Mesenchymal stem cell (in vitro differentiated cells and primary cell): ENCODE measurements around the gene GRIK4.

Experiments used
- DNase-seq: peaks from one replicate; pipeline ENCODE4 v3.0.0-alpha.2; 2013
- H2AFZ ChIP-seq: one replicate; pipeline ENCODE4 v1.6.1; 2013; ENCODE audit warnings: low read depth, mild to moderate bottlenecking, control low read depth, inconsistent platforms, low read length, moderate library complexity
- H2AK5ac ChIP-seq: 2 replicates; pipeline ENCODE4 v1.6.1; 2013; ENCODE audit warnings: low read length, moderate library complexity, mild to moderate bottlenecking, inconsistent platforms; ENCODE audit not compliant: severe bottlenecking
- H2BK120ac ChIP-seq: one replicate; pipeline ENCODE4 v1.6.1; 2013; ENCODE audit warnings: low read depth, mild to moderate bottlenecking, inconsistent platforms, low read length, moderate library complexity
- H2BK12ac ChIP-seq, 2 experiments: one replicate each; pipeline ENCODE4 v1.6.1; 2013; ENCODE audit warnings: inconsistent platforms in 2 of 2, low read length in 2 of 2, mild to moderate bottlenecking in 2 of 2, moderate library complexity in 2 of 2, control low read depth in 1 of 2
- H2BK15ac ChIP-seq: one replicate; pipeline ENCODE4 v1.6.1; 2013; ENCODE audit warnings: mild to moderate bottlenecking, low read depth, inconsistent platforms; ENCODE audit not compliant: poor library complexity, severe bottlenecking
- H2BK5ac ChIP-seq: 2 replicates; pipeline ENCODE4 v1.6.1; 2013; ENCODE audit warnings: low read depth, mild to moderate bottlenecking, low read length, control low read depth, inconsistent platforms; ENCODE audit not compliant: poor library complexity, severe bottlenecking
- H3K14ac ChIP-seq, 2 experiments: one replicate each; pipeline ENCODE4 v1.6.1; 2013; ENCODE audit warnings: inconsistent platforms in 2 of 2, low read length in 2 of 2, control low read depth in 1 of 2, mild to moderate bottlenecking in 1 of 2, moderate library complexity in 1 of 2
- H3K18ac ChIP-seq, 2 experiments: one replicate each; pipeline ENCODE4 v1.6.1; 2013; ENCODE audit warnings: inconsistent platforms in 2 of 2, low read length in 2 of 2, control low read depth in 1 of 2, low read depth in 1 of 2, mild to moderate bottlenecking in 1 of 2
- H3K23ac ChIP-seq, 2 experiments: one replicate each; pipeline ENCODE4 v1.6.1; 2013; ENCODE audit warnings: inconsistent platforms in 2 of 2, low read length in 2 of 2, mild to moderate bottlenecking in 2 of 2, moderate library complexity in 2 of 2, control low read depth in 1 of 2
- H3K27ac ChIP-seq: 2 replicates; pipeline ENCODE4 v1.5.1; 2013; ENCODE audit warnings: mild to moderate bottlenecking, moderate library complexity, low read length, control low read depth, inconsistent platforms; ENCODE audit not compliant: poor library complexity, severe bottlenecking
- H3K27me3 ChIP-seq, 2 experiments: 2 replicates each; pipeline versions ENCODE4 v1.6.1 to v1.7.0; 2013; ENCODE audit warnings: low read length in 2 of 2, mild to moderate bottlenecking in 2 of 2, moderate library complexity in 2 of 2, control low read depth in 1 of 2, inconsistent platforms in 1 of 2; ENCODE audit not compliant: control insufficient read depth in 1 of 2, insufficient read depth in 1 of 2
- H3K36me3 ChIP-seq, 2 experiments: 2 replicates each; pipeline versions ENCODE4 v1.6.1 to v1.7.0; 2013; ENCODE audit warnings: low read length in 2 of 2, control low read depth in 1 of 2, inconsistent platforms in 1 of 2, low read depth in 1 of 2, mild to moderate bottlenecking in 1 of 2; ENCODE audit not compliant: insufficient read depth in 2 of 2, control insufficient read depth in 1 of 2
- H3K4ac ChIP-seq, 2 experiments: one replicate each; pipeline ENCODE4 v1.6.1; 2013; ENCODE audit warnings: inconsistent platforms in 2 of 2, low read length in 2 of 2, mild to moderate bottlenecking in 2 of 2, moderate library complexity in 2 of 2, control low read depth in 1 of 2, low read depth in 1 of 2
- H3K4me1 ChIP-seq: 2 replicates; pipeline ENCODE4 v1.6.1; 2013; ENCODE audit warnings: low read depth, low read length, control low read depth; ENCODE audit not compliant: control insufficient read depth, insufficient read depth
- H3K4me2 ChIP-seq: 2 replicates; pipeline ENCODE4 v1.6.1; 2013; ENCODE audit warnings: low read length, mild to moderate bottlenecking, inconsistent platforms; ENCODE audit not compliant: poor library complexity, severe bottlenecking
- H3K4me3 ChIP-seq, 2 experiments: 2 replicates each; pipeline versions ENCODE4 v1.5.1 to v1.7.0; 2013; ENCODE audit warnings: low read length in 2 of 2, mild to moderate bottlenecking in 2 of 2, control low read depth in 1 of 2, low read depth in 1 of 2; ENCODE audit not compliant: insufficient read depth in 1 of 2
- H3K79me1 ChIP-seq: replicated peaks from 2 replicates; pipeline ENCODE4 v1.6.1; 2013; ENCODE audit warnings: mild to moderate bottlenecking, control low read depth, low read length, inconsistent platforms; ENCODE audit not compliant: poor library complexity, severe bottlenecking
- H3K9ac ChIP-seq: 2 replicates; pipeline ENCODE4 v1.7.0; 2013; ENCODE audit warnings: mild to moderate bottlenecking, low read length, moderate library complexity
- H3K9me3 ChIP-seq: 2 replicates; pipeline ENCODE4 v1.7.0; 2013; ENCODE audit warnings: mild to moderate bottlenecking, low read length; ENCODE audit not compliant: control insufficient read depth
- H4K8ac ChIP-seq: one replicate; pipeline ENCODE4 v1.6.1; 2013; ENCODE audit warnings: inconsistent platforms, mild to moderate bottlenecking, low read length, moderate library complexity
- H4K91ac ChIP-seq: one replicate; pipeline ENCODE4 v1.6.1; 2013; ENCODE audit warnings: mild to moderate bottlenecking, low read length, inconsistent platforms
- WGBS: methylation state at CpG from one replicate; pipeline ENCODE4 v1.1.7; 2013; ENCODE audit warnings: mixed read lengths; 5-methylcytosine and 5-hydroxymethylcytosine counted together

The GRIK4 gene

GRCh38 chr11:120958185-120958584 is 446.6 kb downstream of the GRIK4 start:
- H2BK15ac ChIP-seq, result no peak overlapping the region
- H3K79me1 ChIP-seq, result no peaks in the 10 kb centered on the region
- H3K4ac ChIP-seq, result no peak overlapping the region
- no peak overlapping the region for H2AK5ac ChIP-seq
- H3K9ac ChIP-seq, result no peak overlapping the region
- H4K91ac ChIP-seq, result no peak overlapping the region
- no peak overlapping the region for H2BK120ac ChIP-seq
- H3K18ac ChIP-seq, result no peak overlapping the region
- H3K27me3 ChIP-seq, result peaks cover 11 to 53% of the 10 kb centered on the region in 2 experiments
- H3K36me3 ChIP-seq, result no peaks in the 10 kb centered on the region
- H3K27ac ChIP-seq, result no peak overlapping the region
- H2BK12ac ChIP-seq, result no peak overlapping the region
- no peak overlapping the region for H3K4me2 ChIP-seq
- no peak overlapping the region for H2AFZ ChIP-seq
- no peaks in the 10 kb centered on the region for H3K4me1 ChIP-seq
- no peak overlapping the region for H3K23ac ChIP-seq
- 85% methylated on average over 14 of the region's 14 CpGs for WGBS
- no peak for DNase-seq
- H3K4me3 ChIP-seq, result no peak overlapping the region
- no peak overlapping the region for H3K14ac ChIP-seq
- no peaks in the 10 kb centered on the region for H3K9me3 ChIP-seq
- H2BK5ac ChIP-seq, result no peak overlapping the region
- no peak overlapping the region for H4K8ac ChIP-seq

- Histone ChIP-seq H3K9me3 (no peaks in the 10 kb centered on the region), H2AK5ac (no peak overlapping the region), H2BK12ac (no peak overlapping the region), H3K4ac (no peak overlapping the region), H2BK120ac (no peak overlapping the region), H3K4me2 (no peak overlapping the region), H3K4me3 (no peak overlapping the region), H3K18ac (no peak overlapping the region), H3K27ac (no peak overlapping the region), H3K4me1 (no peaks in the 10 kb centered on the region), H3K27me3 (peaks cover 9 to 50% of the 10 kb centered on the region in 2 experiments), H4K91ac (no peak overlapping the region), H3K36me3 (no peaks in the 10 kb centered on the region), H3K23ac (no peak overlapping the region), H3K9ac (no peak overlapping the region), H2BK5ac (no peak overlapping the region), H3K79me1 (no peaks in the 10 kb centered on the region), H2AFZ (no peak overlapping the region), H3K14ac (no peak overlapping the region), H2BK15ac (no peak overlapping the region), H4K8ac (no peak overlapping the region)
- DNase-seq, result no peak
- 81% methylated on average over 3 of the region's 3 CpGs for WGBS
Measured at GRCh38 chr11:120959189-120959588, 447.6 kb downstream of the GRIK4 start.

GRCh38 chr11:120964857-120965256 is 453.3 kb downstream of the GRIK4 start:
- H3K36me3 ChIP-seq, result no peaks in the 10 kb centered on the region

GRCh38 chr11:120966840-120967239 is 455.3 kb downstream of the GRIK4 start:
- H2BK120ac ChIP-seq, result no peak overlapping the region
- H3K23ac ChIP-seq, result no peak overlapping the region
- 88% methylated on average over 14 of the region's 14 CpGs for WGBS
- no peak overlapping the region for H3K4ac ChIP-seq
- peak overlapping the region in 1 of 2 experiments; percentile 11 for H3K14ac ChIP-seq
- no peaks in the 10 kb centered on the region for H3K4me1 ChIP-seq
- H2BK15ac ChIP-seq, result no peak overlapping the region
- no peak overlapping the region for H3K27ac ChIP-seq
- no peaks in the 10 kb centered on the region for H3K9me3 ChIP-seq
- H3K9ac ChIP-seq, result no peak overlapping the region
- no peak overlapping the region for H2BK5ac ChIP-seq
- H4K91ac ChIP-seq, result no peak overlapping the region
- no peak overlapping the region for H3K4me2 ChIP-seq
- H3K27me3 ChIP-seq, result peaks cover 8 to 69% of the 10 kb centered on the region in 2 experiments
- no peak overlapping the region for H2BK12ac ChIP-seq
- H4K8ac ChIP-seq, result no peak overlapping the region
- no peak overlapping the region for H3K18ac ChIP-seq
- H2AK5ac ChIP-seq, result no peak overlapping the region
- DNase-seq, result no peak
- H3K36me3 ChIP-seq, result no peaks in the 10 kb centered on the region
- no peak overlapping the region for H3K4me3 ChIP-seq
- no peak overlapping the region for H2AFZ ChIP-seq
- no peaks in the 10 kb centered on the region for H3K79me1 ChIP-seq

More at GRCh38 chr11:120964857-120965256, 453.3 kb downstream of the GRIK4 start:
- H2BK5ac ChIP-seq, result no peak overlapping the region
- no peak overlapping the region for H2BK120ac ChIP-seq
- H3K79me1 ChIP-seq, result no peaks in the 10 kb centered on the region
- H3K4me2 ChIP-seq, result no peak overlapping the region
- no peaks in the 10 kb centered on the region for H3K4me1 ChIP-seq
- no peaks in the 10 kb centered on the region for H3K9me3 ChIP-seq
- H2BK15ac ChIP-seq, result no peak overlapping the region
- H4K91ac ChIP-seq, result no peak overlapping the region
- H3K18ac ChIP-seq, result no peak overlapping the region
- 35% methylated on average over 1 of the region's 1 CpG for WGBS
- peaks cover 3 to 65% of the 10 kb centered on the region in 2 experiments for H3K27me3 ChIP-seq
- no peak overlapping the region for H3K4ac ChIP-seq
- H3K4me3 ChIP-seq, result no peak overlapping the region
- no peak overlapping the region for H2AK5ac ChIP-seq
- peak; percentile 41 for DNase-seq
- H3K27ac ChIP-seq, result no peak overlapping the region
- H4K8ac ChIP-seq, result no peak overlapping the region
- H3K14ac ChIP-seq, result no peak overlapping the region
- H2BK12ac ChIP-seq, result no peak overlapping the region
- no peak overlapping the region for H2AFZ ChIP-seq
- no peak overlapping the region for H3K23ac ChIP-seq
- H3K9ac ChIP-seq, result no peak overlapping the region
